Retinal pigment epithelial cell (primary cell): Measurements from ENCODE around the gene RPL9.
"Not testable (repeated sequence)": the region's sequence is repeated elsewhere in the genome, so short reads cannot be mapped to it uniquely, and the experiment has no call there.

Source experiments
- DNase-seq: peaks from one replicate; pipeline ENCODE4 v3.0.0-alpha.2; 2010; ENCODE audit warnings: low read depth
- H3K4me3 ChIP-seq: 2 replicates; pipeline ENCODE4 v1.5.1; 2011; ENCODE audit warnings: mild to moderate bottlenecking, low read length, control low read depth, moderate library complexity
- CTCF ChIP-seq: conservative IDR thresholded peaks from 2 replicates; pipeline ENCODE4 v1.5.1; 2011; ENCODE audit warnings: low read depth, low read length, control low read depth, inconsistent platforms

The RPL9 gene

GRCh38 chr4:39458505-39459300 is at the start of gene RPL9, which contains the start of gene LIAS:
Gene RPL9 (minus strand): TSS chr4:39458922. CDS start chr4:39458439, 483 bp downstream.
Gene LIAS (plus strand): TSS chr4:39459056. CDS start chr4:39459118, 62 bp downstream.
- peak; percentile 99 for DNase-seq
- peak within 1 kb of the TSS; percentile 98 for H3K4me3 ChIP-seq
- TF ChIP-seq CTCF, result no peak

- no peak overlapping the region for H3K4me3 ChIP-seq
- TF ChIP-seq CTCF, result no peak
- DNase-seq, result no peak
Measured at GRCh38 chr4:39505581-39505980, 46.9 kb upstream of the RPL9 start.

- TF ChIP-seq CTCF, result no peak
- no peak for DNase-seq
- H3K4me3 ChIP-seq, result no peak overlapping the region
Measured at GRCh38 chr4:39504538-39504937, 45.8 kb upstream of the RPL9 start.

GRCh38 chr4:39502664-39503035 is 43.9 kb upstream of the RPL9 start:
- H3K4me3 ChIP-seq, DNase-seq: not testable (repeated sequence)

GRCh38 chr4:39502019-39502663 is 43.4 kb upstream of the RPL9 start:
- TF ChIP-seq CTCF, result no peak
- no peak for DNase-seq
- H3K4me3 ChIP-seq, result no peak overlapping the region

GRCh38 chr4:39498727-39499020 is 40.0 kb upstream of the RPL9 start:
- no peak for TF ChIP-seq CTCF
- no peak overlapping the region for H3K4me3 ChIP-seq
- DNase-seq, result no peak

GRCh38 chr4:39497909-39498726 is 39.4 kb upstream of the RPL9 start:
- no peak overlapping the region for H3K4me3 ChIP-seq
- no peak for TF ChIP-seq CTCF
- DNase-seq, result no peak
